Measurements from ENCODE around the gene ARL13B.

- no peak for TF ChIP-seq REST (IDR thresholded peaks at IDR 0.05; ENCODE audit: insufficient read depth in 1 of 2, low read depth in 2 of 2, low read length in 2 of 2)
- TF ChIP-seq TAF1 (IDR thresholded peaks at IDR 0.05; ENCODE audit: borderline replicate concordance, insufficient read depth, low read length), result no peak
- TF ChIP-seq POLR2AphosphoS5 (IDR thresholded peaks at IDR 0.05; ENCODE audit: low read depth, low read length), result no peak
- TF ChIP-seq SIN3A (IDR thresholded peaks at IDR 0.05; ENCODE audit: borderline replicate concordance, insufficient read depth, low read length), result no peak
- TF ChIP-seq FOXP2 (optimal IDR thresholded peaks at IDR 0.05; ENCODE audit: borderline replicate concordance, extremely low read depth, extremely low read length, insufficient read depth), result no peak
Measured at GRCh38 chr3:94095111-94095510, 115.2 kb downstream of the ARL13B start.
